ENCODE results near the gene PACRG.

Gene PACRG

DNA sequence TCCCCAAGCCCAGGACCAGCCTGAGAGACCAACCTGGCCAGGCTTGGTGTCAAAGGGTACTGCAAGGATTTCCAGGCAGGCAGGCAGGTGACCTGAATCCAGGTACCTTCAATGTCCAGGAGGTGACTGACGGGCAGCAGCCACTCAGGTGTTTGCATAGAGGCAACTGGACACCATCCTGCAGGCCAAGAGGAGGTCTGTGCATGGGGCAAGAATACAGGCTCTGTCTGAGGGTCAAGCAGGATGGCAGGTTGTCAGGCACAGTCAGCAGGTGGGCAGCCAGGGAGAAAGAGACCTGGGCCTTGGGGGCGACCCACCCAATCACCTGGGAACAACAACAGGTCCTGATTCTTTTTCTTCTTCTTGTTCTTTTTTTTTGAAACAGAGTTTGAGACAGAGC, 527.5 kb downstream of the PACRG start:
- DNase-seq, result no peak

DNA sequence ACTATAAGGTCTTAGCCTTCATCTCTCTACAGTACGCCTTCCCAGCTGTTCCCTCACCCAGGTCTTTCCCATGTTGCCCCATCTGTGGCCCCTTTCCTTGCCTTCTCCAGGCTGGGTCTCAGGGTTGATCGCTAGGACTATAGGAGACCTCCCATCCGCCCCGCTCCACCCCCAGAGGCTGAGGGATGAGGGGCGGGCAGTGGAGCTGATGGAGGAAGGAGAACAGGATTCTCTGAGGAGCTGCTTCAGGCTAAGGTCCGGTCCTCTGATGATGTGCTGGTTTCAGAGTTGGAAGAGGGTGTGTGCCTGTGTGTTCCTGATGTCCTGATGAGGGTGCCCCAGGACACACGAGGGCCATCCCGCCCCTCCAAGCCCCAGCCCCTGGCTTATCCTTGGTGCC, 531.9 kb downstream of the PACRG start:
- no peak for DNase-seq

DNA sequence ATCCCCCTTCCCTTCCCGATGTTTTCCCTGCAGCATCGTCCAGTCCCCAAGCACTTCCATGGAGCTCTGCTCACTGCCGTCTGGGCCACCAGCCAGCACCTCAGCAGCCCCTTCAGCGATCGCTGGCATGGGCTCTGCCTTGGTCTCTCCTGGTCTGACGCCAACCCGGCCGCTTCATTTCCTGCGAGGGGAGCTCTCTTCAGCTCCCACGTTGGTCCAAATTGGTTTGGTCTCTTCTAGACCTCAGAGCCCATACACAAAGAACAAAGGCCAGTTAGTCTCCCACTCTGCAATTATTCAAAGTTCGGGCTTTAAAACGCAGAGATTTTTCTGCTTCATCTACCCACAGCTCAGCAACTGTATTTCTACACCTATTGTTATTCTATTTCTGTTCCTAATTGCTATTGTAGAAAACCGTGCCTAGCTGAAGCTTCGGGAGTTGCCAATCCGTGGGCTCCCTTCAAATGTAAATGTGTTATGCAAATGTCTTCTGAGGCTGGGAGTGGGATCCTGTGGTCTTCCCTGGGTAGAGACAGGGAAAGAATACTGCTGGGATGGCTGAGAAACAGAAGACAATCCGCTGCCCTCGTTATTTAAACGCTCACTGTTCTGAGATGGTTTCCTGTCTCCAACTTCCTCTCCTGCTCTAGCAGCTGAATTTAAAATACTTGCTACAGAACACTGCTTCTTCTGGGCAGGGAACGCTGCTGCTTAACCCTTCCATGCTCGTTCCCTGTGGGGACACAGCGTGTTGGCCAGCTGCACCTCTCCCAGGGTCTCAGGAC, 532.5 kb downstream of the PACRG start:
- peak; percentile 80 for DNase-seq

DNA sequence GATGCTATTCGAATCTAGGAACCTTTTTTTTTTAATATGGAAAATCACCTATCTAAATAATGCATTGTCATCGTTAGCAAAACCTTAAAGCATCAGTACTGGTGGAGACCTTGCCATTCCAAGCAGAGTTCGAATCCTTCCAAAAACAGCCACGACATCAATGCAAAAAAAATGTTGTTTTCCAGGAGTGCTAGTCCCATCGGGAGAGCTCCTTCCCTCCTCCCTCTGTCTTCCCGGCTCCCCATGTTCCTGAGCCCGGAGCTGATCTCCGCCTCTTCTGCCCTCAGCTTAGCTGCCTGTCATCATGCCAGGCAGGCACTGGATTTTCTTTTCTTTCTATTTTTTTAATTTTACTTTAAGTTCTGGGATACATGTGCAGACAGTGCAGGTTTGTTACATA, 533.1 kb downstream of the PACRG start:
- no peak for DNase-seq

DNA sequence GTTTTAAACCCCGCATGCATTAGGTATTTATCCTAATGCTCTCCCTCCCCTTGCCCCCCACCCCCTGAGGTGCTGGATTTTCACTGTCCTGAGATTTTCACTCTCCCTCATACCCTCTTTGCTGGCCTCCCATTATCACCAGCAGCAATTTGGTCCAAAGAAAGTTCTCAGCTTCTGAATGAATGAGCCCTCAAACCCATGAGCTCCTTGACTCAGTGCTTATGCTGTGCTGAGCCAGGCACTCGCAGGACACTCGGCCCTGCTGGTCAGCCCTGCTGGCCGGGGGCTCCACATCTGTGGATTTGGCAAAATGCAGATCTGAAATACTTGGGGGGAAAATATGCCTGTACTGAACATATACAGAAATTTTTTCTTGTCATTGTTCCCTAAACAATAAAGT, 533.6 kb downstream of the PACRG start:
- DNase-seq, result no peak

DNA sequence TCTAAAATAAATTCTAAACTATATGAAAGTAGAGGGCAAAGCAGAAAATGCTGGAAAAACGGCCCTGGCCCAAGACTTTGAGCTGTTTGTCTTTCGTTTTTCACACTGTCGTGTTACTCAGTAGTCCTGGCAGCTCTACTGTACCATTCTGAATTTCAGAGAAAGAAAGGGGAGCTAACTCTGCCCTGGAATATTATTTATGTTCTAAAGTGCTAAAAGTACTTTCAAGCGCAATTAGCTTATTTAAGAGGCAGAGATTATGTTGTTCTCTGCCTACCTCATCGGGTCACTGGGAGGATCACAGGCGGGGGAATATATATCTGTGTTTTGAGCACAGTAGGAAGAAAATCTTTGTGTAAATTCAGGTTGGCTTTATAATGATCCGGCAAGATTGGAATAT, 534.3 kb downstream of the PACRG start:
- no peak for DNase-seq

DNA sequence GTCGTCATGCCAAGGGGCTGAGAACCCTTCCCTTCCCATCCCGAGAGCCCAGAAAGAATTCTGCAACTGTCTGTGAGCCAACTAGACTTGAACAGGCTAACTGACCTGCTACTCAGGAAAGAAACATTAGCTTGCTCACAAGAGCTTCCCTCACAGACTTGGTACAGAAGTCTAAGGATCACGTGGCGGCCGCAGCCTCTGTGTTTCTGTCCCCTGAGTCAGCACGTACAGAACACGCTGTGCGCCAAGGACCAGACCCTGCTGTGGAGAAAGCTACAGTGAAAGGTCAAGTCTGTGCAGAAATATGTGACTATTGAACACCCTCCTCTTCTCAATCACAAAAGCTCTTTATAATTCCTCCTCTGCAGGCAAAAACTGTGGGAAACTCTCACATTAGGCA, 535.4 kb downstream of the PACRG start:
- peak; percentile 70 for DNase-seq

DNA sequence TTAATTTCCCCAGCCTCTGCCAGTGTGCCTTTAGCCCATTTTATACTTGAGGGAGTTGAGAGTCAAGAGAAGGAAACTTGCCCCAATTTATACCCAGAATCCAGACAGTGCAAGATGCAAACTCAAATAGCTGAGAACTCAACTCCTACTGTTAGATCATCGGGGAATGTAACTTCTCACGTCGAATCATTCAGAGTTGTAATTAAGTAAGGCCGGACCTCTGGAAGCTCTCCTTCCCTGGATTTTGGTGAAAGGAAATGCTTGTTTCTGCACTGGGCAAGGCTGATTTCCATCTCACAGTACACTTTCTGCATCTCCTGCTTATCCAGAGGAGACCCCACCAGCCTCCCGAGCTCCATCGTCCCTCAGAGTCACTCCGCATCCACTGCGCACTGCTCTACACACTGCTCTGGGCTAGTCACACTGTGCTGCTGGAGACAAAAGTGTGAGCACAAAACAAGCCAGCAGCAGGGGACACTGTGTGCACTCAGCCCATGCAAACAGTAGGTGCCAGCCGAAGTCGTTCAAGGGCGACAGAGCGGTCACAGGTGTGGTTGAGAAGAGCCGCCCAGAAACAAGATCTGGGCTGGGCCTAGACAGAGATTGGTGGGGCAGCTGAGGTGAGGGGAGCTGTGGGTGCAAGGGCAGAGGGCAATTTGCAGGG, 536.4 kb downstream of the PACRG start:
- DNase-seq, result peak; percentile 58

DNA sequence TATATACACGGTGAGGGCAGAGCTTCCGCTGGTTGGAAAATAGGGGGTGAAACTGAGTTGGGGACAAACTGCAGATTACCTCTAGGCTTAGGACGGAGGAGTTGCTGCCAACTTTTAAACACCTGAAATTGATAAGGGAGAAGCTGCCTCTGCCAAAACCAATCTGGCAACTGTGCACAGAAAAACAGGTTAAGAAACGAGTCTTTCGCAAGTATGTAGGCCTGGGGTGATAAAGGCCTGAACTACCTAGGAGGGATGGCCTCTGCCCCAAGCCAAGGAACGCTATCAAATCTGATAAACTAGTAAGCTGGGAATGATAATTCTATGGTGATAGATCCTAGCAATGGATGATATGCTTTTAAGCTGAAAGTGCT, 536.9 kb downstream of the PACRG start:
- DNase-seq, result no peak

DNA sequence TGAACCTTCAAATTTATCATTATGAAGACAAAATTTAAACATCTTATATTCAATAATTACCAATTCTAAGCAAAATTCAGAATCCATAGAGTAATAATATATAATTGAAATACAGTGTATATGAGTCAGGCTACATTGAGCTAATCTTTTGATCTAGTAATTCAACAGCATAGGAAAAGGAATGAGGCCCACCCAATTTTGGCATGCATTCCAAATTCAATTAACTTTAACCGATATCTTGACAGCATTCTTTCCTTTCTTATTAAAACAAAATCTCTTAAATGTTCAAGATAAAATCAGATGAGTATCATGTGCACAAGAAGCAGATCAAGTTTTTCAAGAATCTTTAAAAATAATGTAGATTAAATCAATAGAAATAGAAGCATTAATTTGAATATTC, 553.9 kb downstream of the PACRG start:
- DNase-seq, result no peak

DNA sequence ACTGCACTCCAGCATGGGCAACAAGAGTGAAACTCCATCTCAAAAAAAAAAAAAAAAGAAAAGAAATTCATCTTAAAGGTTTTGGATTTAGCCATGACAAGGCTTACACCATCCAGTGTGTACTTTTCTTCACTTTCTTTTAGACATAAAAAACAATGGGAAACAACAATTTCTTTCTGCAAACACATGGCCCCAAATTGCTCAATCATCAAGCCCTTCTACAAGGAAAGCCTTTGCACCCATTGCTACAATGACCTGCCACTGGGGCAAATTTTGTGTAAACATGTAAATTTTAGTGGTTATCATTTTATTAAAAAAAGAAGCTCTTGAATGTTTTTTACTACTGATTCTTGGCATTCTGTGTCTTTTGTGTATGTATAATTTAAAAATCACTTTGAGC, 554.9 kb downstream of the PACRG start:
- DNase-seq, result no peak

DNA sequence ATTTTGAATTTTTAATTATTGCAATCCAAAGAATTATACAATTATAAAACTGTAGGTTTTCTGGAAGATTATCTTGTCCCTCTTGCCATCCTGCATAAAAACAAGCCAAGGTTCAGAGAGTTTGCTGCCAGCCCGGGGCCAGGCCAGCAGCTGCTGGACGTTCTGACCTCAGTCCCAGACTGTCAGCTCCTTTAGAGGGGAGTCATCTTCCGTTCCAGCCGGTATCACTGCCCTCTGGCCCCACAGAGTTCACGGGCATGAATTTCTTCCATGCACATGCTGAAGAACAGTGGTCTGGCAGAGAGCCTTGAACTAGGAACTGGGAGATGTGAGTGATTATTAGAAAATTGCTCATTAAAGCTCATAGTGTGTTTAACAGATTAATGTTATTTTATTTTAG, 556.4 kb downstream of the PACRG start:
- no peak for DNase-seq

DNA sequence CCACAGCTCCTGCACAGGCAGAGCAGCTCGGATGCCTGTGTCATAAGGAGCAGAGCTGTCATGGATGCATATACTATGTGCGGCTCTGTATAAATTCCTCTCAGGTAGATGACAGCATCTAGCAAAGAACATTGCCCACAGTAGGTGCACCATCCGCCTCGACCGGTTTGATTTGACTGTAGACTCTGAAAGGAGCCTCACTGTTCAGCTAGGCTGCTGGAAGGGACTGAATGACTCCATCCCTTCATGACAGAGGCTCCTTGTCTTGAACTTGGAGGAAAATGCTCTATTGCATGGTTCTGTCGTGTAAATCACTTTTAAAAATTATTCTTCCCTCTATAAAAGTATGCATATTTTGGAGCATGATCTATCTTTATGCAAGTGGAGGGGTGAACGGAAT, 557.9 kb downstream of the PACRG start:
- peak; percentile 55 for DNase-seq

DNA sequence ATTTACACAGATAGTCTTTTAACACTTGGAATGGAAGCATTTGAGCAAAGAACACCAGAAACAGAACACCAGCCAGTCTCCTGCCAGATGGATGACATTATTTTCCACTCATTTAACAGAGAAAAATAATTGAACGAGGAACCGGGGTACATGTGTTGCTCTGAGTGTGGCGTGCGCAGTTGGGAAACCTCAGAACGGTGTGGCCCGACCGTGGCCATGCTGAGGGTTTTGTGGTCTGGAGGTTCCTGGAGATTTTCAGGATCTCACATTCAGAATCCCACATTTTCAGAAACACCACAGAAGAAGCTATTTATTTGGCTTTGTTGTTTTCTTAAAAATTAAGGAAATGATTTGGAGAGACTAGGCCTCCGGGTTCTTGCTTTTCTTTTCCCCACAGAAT, 559.9 kb downstream of the PACRG start:
- DNase-seq, result no peak

DNA sequence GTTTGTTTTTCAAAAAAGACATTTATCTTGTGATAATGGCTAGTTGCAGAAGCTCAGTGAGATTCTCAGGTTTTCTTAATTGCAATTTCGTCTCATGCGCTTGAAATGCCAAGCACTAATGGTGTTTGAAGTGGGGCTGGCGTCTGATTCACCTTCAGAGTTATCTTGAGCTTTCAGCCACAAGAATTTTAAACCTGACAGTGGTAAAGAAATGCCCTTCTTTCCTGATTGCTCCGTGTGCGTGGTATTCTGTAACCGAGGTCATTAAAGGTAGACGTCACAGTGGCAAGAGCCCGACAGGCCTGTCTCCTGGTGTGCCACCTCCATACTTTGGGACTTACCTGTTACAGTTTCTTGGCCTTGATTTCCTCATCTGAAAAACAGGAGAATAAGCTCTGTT, 560.3 kb downstream of the PACRG start:
- DNase-seq, result no peak

DNA sequence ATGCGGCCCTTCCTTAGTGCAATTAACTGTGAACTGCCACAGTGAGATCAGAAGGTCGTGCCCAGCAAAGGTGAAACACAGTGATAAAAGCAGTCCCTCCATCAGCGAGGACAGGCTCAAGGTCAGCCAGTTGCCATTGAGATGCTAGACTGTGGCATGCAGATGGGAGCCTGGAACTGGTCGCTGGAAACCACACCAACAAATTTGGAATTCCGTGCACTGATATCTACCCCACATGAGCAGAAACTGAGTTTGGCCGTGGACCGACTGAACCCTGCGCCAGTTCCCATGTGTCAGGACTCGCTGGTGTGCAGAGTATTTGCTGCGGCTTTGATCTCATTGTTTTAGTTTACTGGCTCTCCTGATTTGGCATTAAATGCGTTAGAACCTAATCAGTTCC, 561.1 kb downstream of the PACRG start:
- DNase-seq, result no peak

DNA sequence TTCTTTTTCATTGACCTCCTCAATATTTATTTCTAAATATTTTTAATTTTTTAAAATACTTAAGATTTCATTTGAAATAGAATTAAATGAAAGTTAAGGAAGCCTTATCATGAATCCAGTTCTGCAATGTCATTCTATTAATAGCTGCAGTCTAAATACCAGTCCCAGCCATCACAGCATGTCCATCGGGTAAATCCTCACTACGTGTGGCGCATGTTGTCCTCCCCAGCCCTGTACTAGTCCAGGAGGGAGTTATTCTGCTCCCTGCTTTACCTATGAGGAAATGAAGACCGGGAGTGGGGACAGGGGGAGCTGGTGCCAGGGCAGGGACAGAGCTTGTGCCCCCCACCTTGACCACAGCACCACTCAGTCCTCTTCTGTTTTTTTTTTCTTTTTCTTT, 561.7 kb downstream of the PACRG start:
- no peak for DNase-seq

DNA sequence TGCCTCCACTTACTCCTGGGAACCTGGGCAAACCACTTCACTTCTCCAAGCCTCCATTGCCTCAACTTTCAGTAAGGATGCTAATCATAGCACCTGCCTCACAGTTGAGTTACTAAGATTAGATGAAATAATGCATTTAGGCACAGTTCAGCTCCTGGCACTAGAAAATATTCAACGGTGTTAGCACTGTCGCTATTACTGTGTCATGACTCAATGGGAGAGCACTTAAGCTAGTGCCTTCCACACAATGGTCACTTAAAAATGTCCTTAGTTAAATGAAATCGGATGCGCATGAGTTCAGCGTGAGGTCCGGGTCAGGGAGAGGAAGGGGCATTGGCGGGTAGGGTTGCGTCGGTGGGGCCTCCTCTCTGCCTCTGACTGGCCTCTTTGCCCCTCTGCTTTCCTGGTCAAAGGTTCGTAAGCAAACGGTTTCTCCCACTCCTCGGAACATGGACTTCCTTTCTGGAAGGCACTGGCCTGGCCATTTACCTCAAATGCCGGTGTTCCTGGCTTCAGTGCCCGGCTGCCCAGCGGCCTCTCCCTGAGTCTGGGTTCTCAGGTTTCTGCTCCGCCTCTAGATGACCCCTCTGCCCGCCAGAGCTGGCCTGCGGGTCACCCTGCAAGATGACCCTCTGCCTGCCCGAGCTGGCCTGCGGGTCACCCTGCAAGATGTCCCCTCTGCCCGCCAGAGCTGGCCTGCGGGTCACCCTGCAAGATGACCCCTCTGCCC, 562.9 kb downstream of the PACRG start:
- no peak for DNase-seq

DNA sequence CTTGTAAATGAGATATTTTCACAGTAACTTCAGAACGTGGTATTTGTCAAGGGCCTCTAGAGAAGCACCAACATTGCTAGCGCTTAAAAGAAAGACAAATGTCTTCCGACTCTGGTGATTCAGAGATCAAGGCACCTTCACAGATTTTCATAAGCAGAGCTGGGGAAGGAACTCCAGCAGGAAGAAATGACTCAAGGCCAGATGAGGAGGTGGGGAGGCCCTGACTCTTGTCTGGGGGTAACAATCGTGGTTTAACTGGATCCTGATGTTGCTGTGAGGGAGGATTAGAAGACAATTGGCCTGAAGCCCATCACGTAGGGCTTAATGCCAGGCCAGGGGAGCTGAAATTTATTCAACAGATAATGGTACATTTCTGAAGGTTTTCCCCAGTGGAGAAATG, 563.8 kb downstream of the PACRG start:
- DNase-seq, result no peak

DNA sequence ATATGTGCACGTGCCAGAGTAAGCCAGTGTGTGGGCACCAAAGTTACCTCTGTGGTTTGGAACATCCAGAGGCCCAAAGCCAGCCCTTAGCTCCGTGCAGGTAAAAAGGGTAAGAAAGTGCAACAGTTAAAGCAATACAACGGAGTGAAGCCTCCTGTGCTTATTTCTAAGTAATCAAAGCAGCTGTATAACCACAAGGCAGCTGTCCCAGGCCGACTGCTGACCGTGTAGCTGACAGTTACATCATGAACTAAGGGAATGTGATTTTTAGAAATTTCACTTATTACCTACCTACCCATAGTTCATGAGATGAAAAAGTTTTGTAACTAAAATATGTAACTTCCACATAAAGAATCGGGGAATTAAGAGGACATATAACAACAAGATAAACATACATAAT, 565.5 kb downstream of the PACRG start:
- DNase-seq, result no peak

DNA sequence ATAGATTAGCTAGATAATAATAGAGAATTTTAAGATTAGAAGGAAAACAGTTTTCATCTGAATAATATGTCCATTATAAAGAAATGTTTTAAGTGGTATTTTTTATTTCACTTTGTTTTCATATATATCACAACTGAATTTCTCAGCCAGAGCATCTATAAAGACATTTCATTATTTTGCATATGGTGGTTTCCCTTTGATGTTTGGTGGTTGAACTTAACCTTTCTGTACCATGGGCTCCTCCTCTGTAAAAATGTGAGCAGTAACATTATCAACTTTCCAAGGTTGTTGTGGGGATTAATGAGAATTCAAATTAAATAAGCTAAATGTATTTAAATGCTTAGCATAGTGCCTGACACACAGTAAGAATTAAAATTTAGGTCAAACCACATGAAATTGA, 567.0 kb downstream of the PACRG start:
- no peak for DNase-seq

DNA sequence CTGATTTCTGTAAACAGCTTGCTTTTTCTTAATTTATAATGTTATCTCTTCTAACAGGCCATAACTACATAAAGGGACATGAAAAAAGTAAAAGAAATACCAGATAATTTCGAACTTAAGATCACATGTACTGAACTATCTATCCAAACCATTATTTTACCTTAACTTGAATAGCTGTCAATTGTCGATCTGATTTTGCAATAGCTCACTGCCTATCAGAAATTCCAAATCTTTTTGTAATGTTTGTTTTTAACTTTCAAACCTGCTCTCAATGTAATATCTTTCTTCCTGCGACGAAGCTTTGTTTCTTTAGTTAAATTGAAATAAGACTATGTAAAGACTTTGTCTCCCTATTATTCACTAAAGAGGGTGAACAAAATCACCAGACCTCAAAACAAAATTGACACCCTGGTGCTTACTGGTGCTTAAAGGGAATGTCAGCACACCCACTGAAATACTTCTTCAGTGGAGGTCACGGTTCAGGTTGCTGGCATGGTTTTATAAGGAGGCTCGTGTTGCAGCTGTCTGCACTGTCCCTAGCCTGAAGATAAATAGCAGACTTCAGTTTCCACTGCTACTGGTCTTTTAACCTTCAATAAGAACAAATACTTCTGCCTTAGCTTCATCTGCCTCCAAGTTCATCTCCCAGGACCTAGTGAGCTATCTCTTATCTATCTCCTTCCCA, 569.2 kb downstream of the PACRG start:
- no peak for DNase-seq

DNA sequence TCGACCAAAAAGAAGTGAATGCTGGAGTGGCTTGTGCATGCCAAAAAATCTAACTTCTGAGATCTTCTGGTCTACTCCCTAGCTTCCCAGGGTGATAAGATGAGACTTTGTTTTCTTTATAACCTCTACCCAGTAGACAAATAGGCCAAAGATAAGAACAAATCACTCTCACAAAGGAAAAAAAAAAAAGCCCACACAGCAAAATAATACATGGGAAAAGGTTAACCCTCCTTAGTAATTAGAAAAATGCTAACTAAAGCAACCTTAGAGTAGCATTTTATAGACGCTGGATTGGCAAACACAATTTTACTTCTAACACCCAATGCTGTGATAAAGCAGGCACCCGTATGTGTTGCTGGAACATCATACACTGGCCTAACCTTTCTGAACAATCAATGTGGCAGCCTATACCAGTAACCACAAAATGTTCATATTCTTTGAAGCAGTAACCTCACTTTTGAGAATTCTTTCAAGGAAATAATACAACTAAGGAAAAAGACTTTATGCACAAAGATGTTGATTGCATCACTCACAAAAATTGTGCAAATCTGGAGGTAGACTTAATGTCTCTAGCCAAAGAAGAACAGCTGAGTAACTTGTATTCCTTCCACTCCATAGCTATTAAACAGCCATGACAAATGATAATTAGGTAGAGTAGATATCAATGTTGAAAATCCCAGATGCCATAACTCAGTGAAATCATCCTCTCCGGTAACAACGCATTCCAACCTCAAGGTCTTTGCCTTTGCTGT, 570.5 kb downstream of the PACRG start:
- DNase-seq, result no peak
